Stimulated activated CD4-positive, alpha-beta T cell treated with anti-CD3 and anti-CD28 coated beads, Interleukin-15, amount 100 ng/mL, for 24 hours (primary cell): ENCODE data around the gene GSX1.
"Not testable (repeated sequence)": the region's sequence is repeated elsewhere in the genome, so short reads cannot be mapped to it uniquely, and the experiment has no call there.

Source experiments
- DNase-seq: peaks from one replicate; pipeline ENCODE4 v3.0.0-alpha.2; 2020

GSX1 gene

GRCh38 chr13:27792393-27793218, at the start of gene GSX1:
Gene GSX1, plus strand, starts transcription at chr13:27792483. Its CDS starts 208 bp downstream, at chr13:27792691.
- peak; percentile 66 for DNase-seq

DNA sequence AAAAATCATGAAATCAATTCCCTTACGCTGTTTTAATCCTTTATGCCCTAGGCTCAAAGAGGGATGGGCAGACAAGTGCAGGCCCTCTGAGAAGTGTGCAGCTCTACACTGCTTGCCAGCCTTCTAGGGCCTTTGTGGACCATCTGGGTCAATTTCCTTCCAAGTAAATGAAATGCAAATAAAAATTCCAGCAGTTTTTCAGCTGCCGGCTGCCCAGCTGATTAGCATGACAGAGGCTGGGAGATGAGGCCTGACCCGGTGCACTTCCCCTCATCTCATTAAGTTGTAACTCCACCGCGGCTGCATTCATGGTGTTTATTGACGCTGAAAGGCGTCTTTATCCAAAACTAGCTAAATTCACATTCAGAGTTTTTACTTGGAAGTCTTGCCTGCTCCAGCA, 47.5 kb upstream of the GSX1 start:
- no peak for DNase-seq

DNA sequence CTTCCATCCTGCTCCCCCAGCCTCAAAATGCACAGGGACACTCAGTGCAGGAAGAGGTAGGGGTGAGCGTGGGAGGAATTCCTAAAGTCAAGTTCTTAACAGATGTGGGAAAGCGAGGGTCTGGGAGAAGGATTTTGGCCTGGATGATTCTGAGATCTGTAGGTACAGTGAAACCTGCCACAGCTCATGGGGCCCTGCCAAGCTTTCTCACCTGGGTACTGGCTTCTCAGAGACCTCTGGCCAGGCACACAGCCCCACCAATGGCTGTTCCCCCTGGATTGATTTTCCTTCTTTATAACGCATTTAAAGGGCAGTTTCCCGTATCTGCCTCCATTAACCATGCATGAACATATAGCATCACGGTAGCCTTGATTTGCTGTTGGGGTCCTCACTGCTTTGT, 47.0 kb upstream of the GSX1 start:
- no peak for DNase-seq

GRCh38 chr13:27748143-27748542, 44.1 kb upstream of the GSX1 start:
- DNase-seq = not testable (repeated sequence)

- no peak for DNase-seq
Measured at GRCh38 chr13:27751953-27752532, 40.2 kb upstream of the GSX1 start.

GRCh38 chr13:27765650-27766049, 26.6 kb upstream of the GSX1 start:
- no peak for DNase-seq

- DNase-seq = peak; percentile 32
Measured at GRCh38 chr13:27770809-27771208, 21.5 kb upstream of the GSX1 start.

DNA sequence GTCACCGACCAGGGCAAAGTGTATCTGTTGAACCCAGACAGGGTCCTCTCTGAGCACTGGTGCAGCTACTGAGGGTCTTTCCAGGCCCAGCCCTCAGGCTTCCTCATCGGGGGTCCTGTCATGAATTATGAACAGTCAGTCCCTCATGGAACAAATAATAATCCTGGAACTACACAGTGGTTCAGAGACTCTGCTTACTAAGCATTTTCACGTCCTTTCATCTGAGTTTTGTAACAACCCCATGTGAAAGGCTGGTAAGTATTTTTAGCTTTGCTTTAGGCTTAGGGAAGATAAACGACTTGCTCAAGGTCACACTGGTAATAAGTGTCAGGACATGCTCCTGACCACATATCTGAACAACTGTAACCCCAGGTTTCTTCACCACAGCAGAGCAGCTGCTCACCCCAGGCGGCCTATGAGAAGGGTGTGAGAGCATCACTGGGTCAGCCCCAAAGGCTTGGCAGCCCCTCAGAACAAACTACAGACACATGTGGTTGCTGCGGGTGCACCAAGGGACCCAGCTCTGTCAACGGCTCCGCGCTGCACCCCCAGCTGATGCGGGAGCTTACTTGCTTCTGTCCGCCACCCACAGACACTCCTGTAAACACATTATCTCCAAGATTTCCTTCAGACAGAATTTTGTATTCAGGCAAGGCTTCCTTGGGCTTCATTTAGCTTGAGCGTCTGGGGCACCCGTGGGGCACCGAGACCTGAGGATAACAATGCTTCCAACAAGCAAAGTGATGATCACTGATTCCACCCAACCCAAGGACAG, 19.4 kb upstream of the GSX1 start:
- DNase-seq = no peak

- no peak for DNase-seq
Measured at GRCh38 chr13:27774169-27774568, 18.1 kb upstream of the GSX1 start.

- no peak for DNase-seq
Measured at GRCh38 chr13:27774651-27775050, 17.6 kb upstream of the GSX1 start.

DNA sequence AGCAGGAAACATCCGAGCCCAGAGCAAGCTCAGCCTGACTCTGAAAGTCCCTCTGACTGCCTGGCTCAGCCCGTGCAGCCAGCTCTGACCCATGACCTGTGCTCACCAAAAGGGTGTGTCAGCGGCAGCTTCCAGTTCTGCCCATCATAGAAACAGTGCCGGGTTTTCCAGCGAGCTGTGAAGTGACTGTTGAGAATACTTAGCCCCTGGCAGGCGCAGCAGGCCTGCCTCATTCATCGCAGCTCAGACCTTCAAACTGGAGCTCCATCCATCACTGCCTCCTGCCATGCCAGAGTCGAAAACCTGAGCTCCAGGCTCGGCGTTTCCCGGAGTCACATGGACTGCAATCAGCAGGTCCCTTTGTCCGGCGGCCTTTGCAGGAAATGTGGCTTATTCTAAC, 16.3 kb upstream of the GSX1 start:
- DNase-seq = no peak

- no peak for DNase-seq
Measured at GRCh38 chr13:27782151-27782550, 10.1 kb upstream of the GSX1 start.

DNA sequence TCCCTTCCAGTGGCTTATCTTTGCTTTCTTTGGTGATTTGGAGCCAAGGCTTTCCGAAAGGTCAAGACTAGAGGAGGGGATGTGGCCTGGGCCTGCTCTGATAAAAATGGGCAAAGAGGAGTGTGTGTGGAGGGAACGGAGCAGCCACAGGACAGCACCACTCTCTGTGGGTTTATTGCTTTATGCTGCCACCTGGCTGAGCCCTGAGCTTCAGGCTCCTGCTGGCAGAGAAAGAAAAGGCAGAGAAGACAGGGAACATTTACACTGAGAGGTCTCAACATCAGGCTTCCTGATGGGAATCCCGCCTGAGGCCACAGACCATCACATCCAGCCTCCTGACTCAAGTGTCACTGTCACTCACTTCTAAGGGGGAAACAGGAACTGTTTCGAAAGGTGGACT, 9.2 kb upstream of the GSX1 start:
- DNase-seq = no peak

DNA sequence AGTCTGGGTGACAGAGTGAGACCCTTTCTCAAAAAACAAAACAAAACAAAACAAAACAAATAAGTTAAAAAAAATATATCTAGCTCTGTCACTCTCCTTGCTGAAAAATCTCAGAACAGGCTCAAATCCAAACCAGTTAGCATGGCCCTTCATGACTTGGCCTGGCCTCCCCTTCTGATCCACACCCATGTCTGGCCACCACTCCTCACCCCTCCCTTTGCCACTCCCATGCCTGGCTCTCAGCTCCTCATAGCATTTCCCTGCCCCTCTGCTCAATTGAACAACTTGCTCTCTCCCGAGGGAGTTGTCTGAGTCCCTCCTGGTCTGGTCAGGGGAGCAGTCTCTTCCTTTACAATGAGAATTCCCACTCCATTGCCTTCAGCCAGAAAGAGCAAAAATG, 4.0 kb upstream of the GSX1 start:
- DNase-seq = no peak

DNA sequence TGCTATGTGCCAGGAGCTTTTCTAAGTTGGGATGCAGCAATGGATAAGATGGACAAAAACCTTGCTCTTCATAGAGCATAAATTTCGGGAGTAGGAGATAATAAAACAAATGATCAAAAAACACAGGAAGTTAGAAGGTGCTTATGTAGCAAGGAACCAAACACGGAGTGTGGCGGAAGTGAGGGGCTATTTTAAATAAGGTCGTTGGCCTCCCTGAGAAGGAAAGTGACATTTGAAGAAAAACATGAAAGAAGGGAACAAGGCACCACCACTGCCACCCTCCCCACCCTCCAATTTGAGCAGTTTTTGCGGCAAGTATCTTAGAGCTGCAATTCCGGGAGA, 3.2 kb upstream of the GSX1 start:
- DNase-seq = no peak

DNA sequence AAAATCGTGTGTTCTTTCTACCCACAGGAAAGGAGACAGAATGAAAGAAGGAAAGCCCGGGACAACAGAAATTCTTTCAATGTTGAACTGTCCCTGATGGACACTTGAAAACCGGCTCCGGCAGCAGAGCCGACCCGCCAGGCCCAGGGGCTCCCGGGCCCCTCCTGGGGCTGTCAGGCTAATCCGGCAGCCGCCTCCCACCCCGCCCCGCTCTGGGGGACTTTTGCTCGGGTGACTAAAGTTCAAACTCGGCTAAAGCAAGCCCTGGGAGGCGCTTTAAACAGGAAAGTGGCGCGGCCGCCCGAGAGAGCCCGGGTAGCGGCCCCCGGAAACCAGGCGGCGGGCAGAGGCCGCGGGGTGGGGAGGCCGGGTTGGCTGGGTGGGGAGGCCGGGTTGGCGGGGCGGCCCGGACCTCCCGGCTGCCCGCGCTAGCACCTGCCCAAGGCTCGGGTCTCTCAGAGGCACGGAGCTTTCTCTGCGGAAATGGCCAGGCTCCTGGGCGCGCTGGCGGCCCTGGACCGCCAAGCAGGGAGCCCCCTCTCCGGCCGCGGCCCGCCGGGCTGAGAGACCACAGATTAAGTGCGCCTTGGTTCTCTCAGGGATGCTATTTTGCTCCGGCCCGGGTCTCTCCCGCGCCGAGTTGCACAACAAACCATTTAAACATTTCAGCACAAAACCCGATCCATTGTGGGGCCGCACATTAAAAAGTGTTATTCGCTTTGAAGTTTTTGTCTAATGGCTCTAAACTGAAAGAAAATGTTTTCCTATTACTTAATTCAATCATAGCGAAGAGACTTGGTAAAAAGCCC, 2.6 kb upstream of the GSX1 start:
- DNase-seq = peak; percentile 16

- DNase-seq = no peak
Measured at GRCh38 chr13:27790523-27790922, 1.8 kb upstream of the GSX1 start.

GRCh38 chr13:27791146-27791900, 960 bp upstream of the GSX1 start:
- DNase-seq = no peak

GRCh38 chr13:27791901-27792392, 336 bp upstream of the GSX1 start:
- DNase-seq = no peak

DNA sequence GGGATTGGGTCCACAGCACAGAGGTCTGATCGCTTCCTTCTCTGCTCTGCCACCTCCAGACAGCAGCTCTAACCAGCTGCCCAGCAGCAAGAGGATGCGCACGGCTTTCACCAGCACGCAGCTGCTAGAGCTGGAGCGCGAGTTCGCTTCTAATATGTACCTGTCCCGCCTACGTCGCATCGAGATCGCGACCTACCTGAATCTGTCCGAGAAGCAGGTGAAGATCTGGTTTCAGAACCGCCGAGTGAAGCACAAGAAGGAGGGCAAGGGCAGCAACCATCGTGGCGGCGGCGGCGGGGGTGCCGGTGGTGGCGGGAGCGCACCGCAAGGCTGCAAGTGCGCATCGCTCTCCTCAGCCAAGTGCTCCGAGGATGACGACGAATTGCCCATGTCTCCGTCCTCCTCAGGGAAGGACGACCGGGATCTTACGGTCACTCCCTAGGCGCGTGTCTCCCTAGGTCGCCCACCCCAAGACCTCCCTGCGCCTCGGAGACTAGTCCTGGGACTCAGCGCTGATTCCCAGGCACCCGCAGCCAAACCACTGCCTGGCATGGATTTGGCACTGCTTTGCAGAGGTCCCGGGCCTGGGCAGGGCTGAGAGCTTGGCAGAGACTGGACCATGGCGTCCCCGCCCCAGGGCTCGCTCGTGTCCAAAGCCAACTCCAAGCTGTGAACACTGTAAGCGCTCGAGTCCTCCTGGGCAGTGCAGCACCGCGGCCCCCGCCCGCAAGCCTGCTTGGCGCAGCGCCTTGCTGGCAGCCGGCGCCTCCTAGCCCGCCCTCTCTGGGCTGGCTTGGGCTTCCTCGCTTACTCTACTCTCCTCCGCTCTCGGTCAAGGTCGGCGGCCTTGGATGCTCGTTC, 1.5 kb downstream of the GSX1 start:
- DNase-seq = no peak

DNA sequence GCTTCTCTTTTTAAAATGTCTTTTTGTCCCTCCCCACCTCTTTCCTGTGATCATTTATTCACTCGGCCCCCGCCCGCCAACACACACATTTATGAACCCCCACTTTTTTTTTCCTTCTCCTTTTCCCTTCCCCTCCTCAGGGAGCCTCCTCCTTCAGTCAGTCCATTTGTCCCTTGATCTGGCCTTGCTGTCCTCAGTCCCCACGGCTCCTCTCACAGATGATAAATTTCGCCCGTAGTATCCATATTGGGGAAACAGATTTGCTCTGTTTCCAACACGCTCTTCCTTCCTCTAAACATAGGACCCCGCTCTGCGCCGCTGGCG, 2.0 kb downstream of the GSX1 start:
- no peak for DNase-seq
